ENCODE data around the gene SDR42E2. TPM values are rescaled to one million over a fixed set of nuclear protein-coding genes. Genes with fewer than 3 reads are reported as not detected.
"Not testable (repeated sequence)": the region's sequence is repeated elsewhere in the genome, so short reads cannot be mapped to it uniquely, and the experiment has no call there.

The SDR42E2 gene
- total RNA-seq, 1 experiment from 2014 or later: not detected

- H3K27me3 ChIP-seq (ENCODE audit: control insufficient read depth, insufficient read depth, low read length): no peaks in the 10 kb centered on the region
- no peak overlapping the region for H3K4me3 ChIP-seq (ENCODE audit: insufficient read depth, low read depth, low read length)
- DNase-seq: no peak
- H3K36me3 ChIP-seq (replicated peaks; ENCODE audit: control insufficient read depth, insufficient read depth, low read length): no peaks in the 10 kb centered on the region
Observed at GRCh38 chr16:22139732-22140131, 22.6 kb upstream of the SDR42E2 start.

- Histone ChIP-seq H3K27me3 (ENCODE audit: control insufficient read depth, insufficient read depth, low read length) (no peaks in the 10 kb centered on the region), H3K36me3 (replicated peaks; ENCODE audit: control insufficient read depth, insufficient read depth, low read length) (no peaks in the 10 kb centered on the region), H3K4me3 (ENCODE audit: insufficient read depth, low read depth, low read length) (no peak overlapping the region)
- peak; percentile 80 for DNase-seq
Observed at GRCh38 chr16:22141767-22142166, 20.5 kb upstream of the SDR42E2 start.

- no peak overlapping the region for H3K4me3 ChIP-seq (ENCODE audit: insufficient read depth, low read depth, low read length)
- no peak for DNase-seq
Observed at GRCh38 chr16:22144520-22144919, 17.8 kb upstream of the SDR42E2 start.

GRCh38 chr16:22147853-22148252, 14.5 kb upstream of the SDR42E2 start:
- no peaks in the 10 kb centered on the region; the same call in 1 of the 2 replicates for H3K27me3 ChIP-seq (ENCODE audit: control insufficient read depth, insufficient read depth, low read length)
- no peaks in the 10 kb centered on the region for H3K36me3 ChIP-seq (replicated peaks; ENCODE audit: control insufficient read depth, insufficient read depth, low read length)
- DNase-seq: no peak
- no peak overlapping the region for H3K4me3 ChIP-seq (ENCODE audit: insufficient read depth, low read depth, low read length)

More at GRCh38 chr16:22144520-22144919, 17.8 kb upstream of the SDR42E2 start:
- Histone ChIP-seq H3K36me3 (replicated peaks; ENCODE audit: control insufficient read depth, insufficient read depth, low read length) (no peaks in the 10 kb centered on the region), H3K27me3 (ENCODE audit: control insufficient read depth, insufficient read depth, low read length) (no peaks in the 10 kb centered on the region)

- DNase-seq: no peak
- Histone ChIP-seq H3K36me3 (replicated peaks; ENCODE audit: control insufficient read depth, insufficient read depth, low read length) (no peaks in the 10 kb centered on the region), H3K4me3 (ENCODE audit: insufficient read depth, low read depth, low read length) (no peak overlapping the region), H3K27me3 (ENCODE audit: control insufficient read depth, insufficient read depth, low read length) (no peaks in the 10 kb centered on the region; the same call in 1 of the 2 replicates)
Observed at GRCh38 chr16:22151246-22151998, 10.9 kb upstream of the SDR42E2 start.

- DNase-seq: no peak
- H3K36me3 ChIP-seq (replicated peaks; ENCODE audit: control insufficient read depth, insufficient read depth, low read length): no peaks in the 10 kb centered on the region
- H3K27me3 ChIP-seq (ENCODE audit: control insufficient read depth, insufficient read depth, low read length): no peaks in the 10 kb centered on the region; the same call in 1 of the 2 replicates
- no peak overlapping the region for H3K4me3 ChIP-seq (ENCODE audit: insufficient read depth, low read depth, low read length)
Observed at GRCh38 chr16:22152316-22152715, 10.0 kb upstream of the SDR42E2 start.

- not testable (repeated sequence) for DNase-seq; H3K27me3 ChIP-seq (ENCODE audit: control insufficient read depth, insufficient read depth, low read length); H3K36me3 ChIP-seq (replicated peaks; ENCODE audit: control insufficient read depth, insufficient read depth, low read length)
Observed at GRCh38 chr16:22153078-22153477, 9.2 kb upstream of the SDR42E2 start.

GRCh38 chr16:22161401-22161800, 905 bp upstream of the SDR42E2 start:
- Histone ChIP-seq H3K27me3 (ENCODE audit: control insufficient read depth, insufficient read depth, low read length) (peaks cover 29% of the 10 kb centered on the region), H3K4me3 (ENCODE audit: insufficient read depth, low read depth, low read length) (no peak overlapping the region), H3K36me3 (replicated peaks; ENCODE audit: control insufficient read depth, insufficient read depth, low read length) (no peaks in the 10 kb centered on the region)
- no peak for DNase-seq

More at GRCh38 chr16:22153078-22153477, 9.2 kb upstream of the SDR42E2 start:
- H3K4me3 ChIP-seq (ENCODE audit: insufficient read depth, low read depth, low read length): not testable (repeated sequence)

GRCh38 chr16:22162656-22163009, 327 bp downstream of the SDR42E2 start:
- Histone ChIP-seq H3K27me3 (ENCODE audit: control insufficient read depth, insufficient read depth, low read length) (peaks cover 29% of the 10 kb centered on the region), H3K4me3 (ENCODE audit: insufficient read depth, low read depth, low read length) (peak overlapping the region; percentile 58), H3K36me3 (replicated peaks; ENCODE audit: control insufficient read depth, insufficient read depth, low read length) (no peaks in the 10 kb centered on the region)
- DNase-seq: peak; percentile 60

GRCh38 chr16:22163806-22164205, 1.5 kb downstream of the SDR42E2 start:
- H3K27me3 ChIP-seq (ENCODE audit: control insufficient read depth, insufficient read depth, low read length): peaks cover 29% of the 10 kb centered on the region

GRCh38 chr16:22164482-22164881, 2.2 kb downstream of the SDR42E2 start:
- no peaks in the 10 kb centered on the region for H3K36me3 ChIP-seq (replicated peaks; ENCODE audit: control insufficient read depth, insufficient read depth, low read length)
- no peak overlapping the region for H3K4me3 ChIP-seq (ENCODE audit: insufficient read depth, low read depth, low read length)
- no peak for DNase-seq
- H3K27me3 ChIP-seq (ENCODE audit: control insufficient read depth, insufficient read depth, low read length): peaks cover 29% of the 10 kb centered on the region

More at GRCh38 chr16:22163806-22164205, 1.5 kb downstream of the SDR42E2 start:
- H3K4me3 ChIP-seq (ENCODE audit: insufficient read depth, low read depth, low read length): no peak overlapping the region
- DNase-seq: no peak
- no peaks in the 10 kb centered on the region for H3K36me3 ChIP-seq (replicated peaks; ENCODE audit: control insufficient read depth, insufficient read depth, low read length)

- Histone ChIP-seq H3K27me3 (ENCODE audit: control insufficient read depth, insufficient read depth, low read length) (peaks cover 25% of the 10 kb centered on the region), H3K4me3 (ENCODE audit: insufficient read depth, low read depth, low read length) (no peak overlapping the region), H3K36me3 (replicated peaks; ENCODE audit: control insufficient read depth, insufficient read depth, low read length) (no peaks in the 10 kb centered on the region)
- no peak for DNase-seq
Observed at GRCh38 chr16:22165508-22166285, 3.4 kb downstream of the SDR42E2 start.

- DNase-seq: no peak
- H3K4me3 ChIP-seq (ENCODE audit: insufficient read depth, low read depth, low read length): no peak overlapping the region
- no peaks in the 10 kb centered on the region for H3K27me3 ChIP-seq (ENCODE audit: control insufficient read depth, insufficient read depth, low read length)
- no peaks in the 10 kb centered on the region for H3K36me3 ChIP-seq (replicated peaks; ENCODE audit: control insufficient read depth, insufficient read depth, low read length)
Observed at GRCh38 chr16:22171953-22172352, 9.6 kb downstream of the SDR42E2 start.

GRCh38 chr16:22172642-22173041, 10.3 kb downstream of the SDR42E2 start:
- not testable (repeated sequence) for H3K27me3 ChIP-seq (ENCODE audit: control insufficient read depth, insufficient read depth, low read length); H3K4me3 ChIP-seq (ENCODE audit: insufficient read depth, low read depth, low read length); H3K36me3 ChIP-seq (replicated peaks; ENCODE audit: control insufficient read depth, insufficient read depth, low read length); DNase-seq

- DNase-seq: no peak
- H3K4me3 ChIP-seq (ENCODE audit: insufficient read depth, low read depth, low read length): no peak overlapping the region
- no peaks in the 10 kb centered on the region for H3K36me3 ChIP-seq (replicated peaks; ENCODE audit: control insufficient read depth, insufficient read depth, low read length)
- no peaks in the 10 kb centered on the region for H3K27me3 ChIP-seq (ENCODE audit: control insufficient read depth, insufficient read depth, low read length)
Observed at GRCh38 chr16:22174642-22175041, 12.3 kb downstream of the SDR42E2 start.

All from H7 (cell line).